KOPT-K1 (cell line): ENCODE results near the gene RELA.

Experiments used
- H3K27ac ChIP-seq: fragments of 200-600 bp; sonication (generic); 2 replicates; pipeline ENCODE4 v1.5.1; 2016; ENCODE audit warnings: antibody characterized with exemption, mild to moderate bottlenecking, low read depth, low read length; ENCODE audit not compliant: poor library complexity, severe bottlenecking
- H3K36me3 ChIP-seq: fragments of 200-600 bp; sonication (generic); 2 replicates; pipeline ENCODE4 v1.5.1; 2017; ENCODE audit warnings: antibody characterized with exemption, mild to moderate bottlenecking, low read length, moderate library complexity; ENCODE audit not compliant: insufficient read depth
- H3K9me3 ChIP-seq: fragments of 200-600 bp; sonication (generic); 2 replicates; pipeline ENCODE4 v1.5.1; 2017; ENCODE audit warnings: antibody characterized with exemption, low read length, mild to moderate bottlenecking; ENCODE audit not compliant: insufficient read depth, poor library complexity, severe bottlenecking

Gene RELA

DNA sequence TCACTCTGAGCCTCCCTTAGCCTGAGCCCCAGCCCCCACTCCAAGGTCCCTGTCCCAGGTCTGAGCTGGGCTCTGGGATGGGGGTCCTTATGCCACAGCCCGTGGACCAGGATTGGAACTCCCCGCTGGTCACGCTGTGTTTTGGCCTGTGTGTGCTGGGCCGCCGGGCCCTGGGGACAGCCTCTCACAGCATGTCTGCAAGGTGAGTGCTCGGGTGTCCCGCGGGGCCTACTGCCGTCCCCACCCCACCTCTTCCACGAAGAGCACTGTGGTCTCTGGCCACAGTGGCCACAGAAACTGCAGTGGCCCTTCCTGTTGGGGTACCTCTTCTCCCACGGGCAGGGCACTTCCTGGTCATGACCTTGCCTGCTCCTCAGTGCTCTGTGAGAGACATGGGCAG lies 28.3 kb downstream of the RELA start:
- Histone ChIP-seq H3K36me3 (peaks cover 76% of the 10 kb centered on the region), H3K9me3 (no peaks in the 10 kb centered on the region), H3K27ac (no peak overlapping the region)

DNA sequence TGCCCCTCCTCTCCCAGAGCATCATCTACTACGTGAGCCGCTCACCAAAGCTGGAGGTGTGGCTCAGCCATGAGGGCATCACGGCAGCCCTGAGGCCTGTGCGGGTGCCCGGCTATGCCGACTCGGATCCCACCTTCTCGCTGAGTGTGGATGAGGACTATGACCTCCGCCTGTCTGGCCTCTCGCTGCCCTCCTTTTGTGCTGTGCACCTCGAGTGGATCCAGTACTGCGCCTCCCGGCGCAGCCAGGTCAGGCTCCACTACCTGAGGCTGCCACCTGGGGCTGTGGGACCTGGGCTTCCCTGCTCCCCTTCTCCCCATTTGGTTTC lies 28.6 kb downstream of the RELA start:
- Histone ChIP-seq H3K9me3 (no peaks in the 10 kb centered on the region), H3K36me3 (peaks cover 79% of the 10 kb centered on the region), H3K27ac (no peak overlapping the region)

DNA sequence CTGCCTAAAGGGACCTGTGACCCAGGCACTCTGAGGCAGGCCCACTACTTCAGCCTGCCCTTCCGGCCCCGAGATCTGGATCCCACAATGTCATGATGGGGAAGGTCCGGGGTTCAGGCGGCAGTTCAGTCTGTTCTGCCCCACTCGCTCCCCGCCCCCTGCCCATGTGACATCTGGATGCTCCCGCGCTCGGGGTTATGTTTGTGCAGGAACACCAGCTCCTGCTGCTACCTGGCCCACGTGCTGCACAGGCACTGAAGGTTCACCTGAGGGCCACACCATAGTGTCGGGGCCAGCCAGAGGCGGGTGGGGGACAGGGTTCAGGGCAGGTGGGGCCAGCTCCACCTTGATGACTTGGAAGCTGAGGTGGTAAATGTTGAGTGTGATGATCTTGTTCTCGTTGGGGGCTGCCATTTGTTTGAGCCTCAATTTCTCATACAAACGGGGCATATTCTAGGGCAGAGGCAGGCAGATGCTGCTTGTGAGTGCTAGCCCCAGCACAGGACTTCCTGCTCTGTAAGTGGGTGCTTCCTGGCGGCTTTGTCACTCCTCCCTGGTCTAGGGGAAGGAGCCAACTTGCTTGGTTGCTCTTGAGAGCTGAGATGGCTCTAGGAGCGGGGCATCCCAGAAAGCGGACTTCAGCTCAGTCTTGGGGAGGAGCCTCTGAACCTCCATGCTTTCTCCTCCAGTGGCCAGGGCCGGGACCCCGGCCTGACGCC lies 29.2 kb downstream of the RELA start:
- H3K27ac ChIP-seq, result no peak overlapping the region
- peaks cover 85% of the 10 kb centered on the region for H3K36me3 ChIP-seq
- H3K9me3 ChIP-seq, result no peaks in the 10 kb centered on the region

DNA sequence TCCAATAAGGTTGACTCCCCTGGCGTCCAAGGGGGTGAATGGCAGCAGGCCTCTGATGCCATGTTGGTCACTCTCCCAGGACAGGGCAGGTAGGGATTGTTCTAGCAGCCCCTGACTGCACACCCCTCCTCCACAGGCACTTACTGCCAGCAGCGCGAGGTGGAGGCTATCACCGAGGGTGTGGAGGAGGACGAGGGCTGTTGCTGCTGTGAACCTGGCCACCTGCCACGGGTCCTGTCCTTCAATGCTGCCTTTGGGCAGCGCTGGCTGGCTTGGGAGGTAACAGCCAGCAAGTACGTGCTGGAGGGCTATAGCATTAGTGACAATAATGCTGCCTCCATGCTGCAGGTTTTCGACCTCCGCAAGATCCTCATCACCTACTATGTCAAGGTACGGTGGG lies 32.5 kb downstream of the RELA start:
- H3K27ac ChIP-seq, result no peak overlapping the region
- H3K9me3 ChIP-seq, result no peaks in the 10 kb centered on the region
- H3K36me3 ChIP-seq, result peaks cover 98% of the 10 kb centered on the region

DNA sequence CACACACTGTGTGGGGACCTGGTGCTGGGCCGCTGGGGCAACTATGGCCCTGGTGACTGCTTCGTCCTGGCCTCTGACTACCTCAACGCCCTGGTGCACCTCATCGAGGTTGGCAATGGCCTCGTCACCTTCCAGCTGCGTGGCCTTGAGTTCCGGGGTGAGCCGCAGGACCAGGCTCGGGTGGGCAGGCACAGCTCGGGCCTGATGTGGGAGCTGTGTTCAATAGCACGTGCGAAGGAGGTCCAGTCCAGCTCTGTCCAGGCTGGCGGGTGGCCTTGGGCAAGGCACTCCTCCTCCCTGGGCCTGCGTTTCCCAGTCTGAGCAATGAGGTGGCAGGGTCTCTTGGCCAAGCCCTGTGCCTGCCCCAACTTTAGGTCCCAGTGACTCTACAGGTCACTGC lies 33.1 kb downstream of the RELA start:
- Histone ChIP-seq H3K9me3 (no peaks in the 10 kb centered on the region), H3K36me3 (peaks cover 98% of the 10 kb centered on the region), H3K27ac (no peak overlapping the region)

DNA sequence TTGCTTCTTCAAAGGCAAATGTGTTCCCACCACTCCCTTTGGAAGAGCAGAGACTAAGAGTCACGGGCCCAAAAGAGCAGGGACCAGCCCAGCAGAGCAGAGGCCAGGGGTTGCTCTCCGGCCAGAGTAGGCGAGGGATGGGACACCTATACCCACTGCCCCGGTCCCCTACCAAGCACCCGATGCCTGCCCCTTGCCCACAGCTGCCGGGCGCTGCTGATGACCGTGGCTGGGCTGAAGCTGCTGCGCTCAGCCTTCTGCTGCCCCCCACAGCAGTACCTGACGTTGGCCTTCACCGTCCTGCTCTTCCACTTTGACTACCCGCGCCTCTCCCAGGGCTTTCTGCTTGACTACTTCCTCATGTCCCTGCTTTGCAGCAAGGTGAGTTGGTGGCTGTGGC lies 35.5 kb downstream of the RELA start:
- H3K36me3 ChIP-seq, result peaks cover 100% of the 10 kb centered on the region
- no peaks in the 10 kb centered on the region for H3K9me3 ChIP-seq
- H3K27ac ChIP-seq, result no peak overlapping the region

DNA sequence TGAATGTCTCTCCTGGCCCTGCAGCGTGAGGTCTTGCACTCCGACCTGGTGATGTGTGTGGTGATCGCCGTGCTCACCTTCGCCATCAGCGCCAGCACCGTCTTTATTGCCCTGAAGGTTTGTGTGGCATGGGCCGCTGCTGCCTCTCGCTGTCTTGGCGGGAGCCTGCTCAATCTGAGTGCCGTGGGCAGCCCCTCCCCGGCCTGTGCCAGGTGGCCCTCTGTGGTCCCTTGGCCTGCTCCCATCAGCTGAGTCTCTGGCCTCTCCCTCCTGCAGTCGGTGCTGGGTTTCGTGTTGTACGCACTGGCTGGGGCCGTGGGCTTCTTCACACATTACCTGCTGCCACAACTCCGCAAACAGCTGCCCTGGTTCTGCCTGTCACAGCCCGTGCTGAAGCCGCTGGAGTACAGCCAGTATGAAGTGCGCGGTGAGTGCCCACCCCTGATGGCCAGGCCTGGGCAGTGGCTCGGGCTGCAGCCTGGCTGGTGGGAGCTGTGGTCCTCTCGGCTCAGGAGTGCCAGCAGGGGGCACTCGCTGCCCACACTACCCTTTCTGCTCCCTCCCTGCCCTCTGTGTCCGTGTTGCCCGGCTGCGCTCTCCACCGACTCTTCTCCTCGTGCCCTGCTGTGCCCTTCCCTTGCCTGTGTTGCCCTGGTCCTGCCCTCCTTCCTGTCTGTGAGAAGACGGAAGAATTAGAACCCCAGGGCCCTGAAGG lies 36.9 kb downstream of the RELA start:
- Histone ChIP-seq H3K9me3 (no peaks in the 10 kb centered on the region), H3K27ac (no peak overlapping the region), H3K36me3 (peaks cover 100% of the 10 kb centered on the region)

DNA sequence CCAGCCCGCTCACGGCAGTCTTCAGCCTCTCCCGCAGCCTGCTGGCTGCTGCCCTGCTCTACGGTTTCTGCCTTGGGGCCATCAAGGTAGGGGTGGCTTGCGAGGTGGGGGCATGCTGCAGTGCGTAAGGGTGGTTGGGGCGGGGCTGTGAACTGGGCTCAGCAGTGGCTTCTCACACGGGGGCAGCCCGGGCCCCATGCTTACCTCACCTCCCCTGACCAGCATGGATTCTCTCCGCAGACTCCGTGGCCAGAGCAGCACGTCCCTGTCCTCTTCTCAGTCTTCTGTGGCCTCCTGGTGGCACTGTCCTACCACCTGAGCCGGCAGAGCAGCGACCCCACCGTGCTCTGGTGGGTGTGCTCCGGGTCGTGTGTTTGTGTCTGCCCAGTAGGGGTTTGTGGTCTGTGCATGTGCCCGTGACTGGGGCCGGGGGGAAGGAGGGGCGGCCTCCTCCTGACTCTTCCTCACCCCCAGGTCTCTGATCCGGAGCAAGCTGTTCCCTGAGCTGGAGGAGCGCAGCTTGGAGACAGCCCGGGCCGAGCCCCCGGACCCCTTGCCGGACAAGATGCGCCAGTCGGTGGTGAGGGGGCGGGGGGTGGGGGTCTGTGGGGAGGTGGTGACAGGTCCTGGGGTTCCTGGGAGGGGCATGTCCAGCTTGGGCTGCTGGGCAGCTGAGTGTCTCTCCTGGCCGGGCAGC lies 37.6 kb downstream of the RELA start:
- Histone ChIP-seq H3K36me3 (peaks cover 100% of the 10 kb centered on the region), H3K27ac (no peak overlapping the region), H3K9me3 (no peaks in the 10 kb centered on the region)

DNA sequence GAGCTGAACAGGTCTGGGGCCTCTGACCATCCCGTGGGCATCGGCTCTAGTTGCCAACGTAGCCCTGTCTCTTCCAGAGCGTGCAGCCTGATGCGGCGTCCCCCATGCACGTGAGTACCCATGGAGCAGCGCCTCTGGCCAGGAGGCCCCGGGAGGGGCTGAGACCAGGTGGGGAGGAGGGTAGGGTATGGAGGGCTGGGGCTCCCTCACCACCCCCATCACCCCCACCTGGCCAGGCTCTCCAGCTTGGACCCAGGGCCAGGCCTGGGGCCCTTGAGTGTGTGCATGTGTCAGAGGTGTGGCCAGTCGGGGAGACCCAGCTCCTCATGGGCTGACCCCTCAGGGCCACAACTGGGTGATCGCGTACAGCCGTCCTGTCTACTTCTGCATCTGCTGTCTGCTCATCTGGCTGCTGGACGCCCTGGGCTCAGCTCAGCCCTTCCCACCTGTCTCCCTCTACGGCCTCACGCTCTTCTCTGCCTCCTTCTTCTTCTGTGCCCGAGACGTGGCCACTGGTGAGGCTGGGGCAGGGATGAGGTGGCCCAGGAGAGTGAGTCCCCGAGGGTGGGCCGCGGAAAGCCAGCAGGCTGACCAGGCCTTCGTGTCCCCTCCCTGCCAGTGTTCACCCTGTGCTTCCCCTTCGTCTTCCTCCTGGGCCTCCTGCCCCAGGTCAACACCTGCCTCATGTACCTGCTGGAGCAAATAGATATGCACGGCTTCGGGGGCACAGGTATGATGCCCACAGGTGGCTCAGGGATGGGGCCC lies 38.7 kb downstream of the RELA start:
- Histone ChIP-seq H3K9me3 (no peaks in the 10 kb centered on the region), H3K36me3 (peaks cover 100% of the 10 kb centered on the region), H3K27ac (no peak overlapping the region)

DNA sequence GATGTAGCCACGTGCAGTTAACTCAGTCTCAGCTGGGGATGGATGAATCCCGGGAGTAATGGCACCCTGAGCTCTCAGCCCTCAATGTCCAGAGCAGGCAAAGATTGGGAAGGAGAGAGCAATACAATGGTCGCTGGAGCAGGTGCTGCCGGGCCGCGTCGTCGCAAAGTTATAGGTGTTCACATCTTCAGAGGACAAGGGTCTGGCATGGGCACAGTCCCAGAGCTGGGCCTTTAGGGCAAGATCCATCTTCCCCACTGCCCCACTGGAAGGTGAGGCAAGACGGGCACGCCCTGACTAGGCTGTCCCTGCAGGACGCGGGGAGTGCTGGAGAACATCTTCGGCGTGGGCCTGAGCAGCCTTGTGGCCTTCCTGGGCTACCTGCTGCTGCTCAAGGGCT lies 39.5 kb downstream of the RELA start:
- no peaks in the 10 kb centered on the region for H3K9me3 ChIP-seq
- H3K36me3 ChIP-seq, result peaks cover 100% of the 10 kb centered on the region
- no peak overlapping the region for H3K27ac ChIP-seq

DNA sequence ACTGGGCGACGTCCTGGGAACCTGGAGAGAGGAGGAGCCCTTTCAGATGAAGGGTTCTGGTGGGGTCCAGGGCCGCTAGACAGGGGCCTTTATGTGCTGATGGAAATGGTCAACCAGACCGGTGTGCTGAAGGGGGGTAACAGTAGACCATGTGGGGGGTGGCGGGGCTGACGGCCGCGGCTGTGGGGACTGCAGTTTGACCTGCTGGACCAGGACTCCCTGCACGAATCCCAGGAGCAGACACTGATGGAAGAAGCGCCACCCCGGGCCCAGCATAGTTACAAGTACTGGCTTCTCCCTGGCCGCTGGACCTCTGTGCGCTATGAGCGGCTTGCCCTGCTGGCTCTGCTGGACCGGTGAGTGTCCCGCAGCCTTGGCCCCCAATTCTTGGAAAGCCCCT lies 40.7 kb downstream of the RELA start:
- no peak overlapping the region for H3K27ac ChIP-seq
- peaks cover 100% of the 10 kb centered on the region for H3K36me3 ChIP-seq

DNA sequence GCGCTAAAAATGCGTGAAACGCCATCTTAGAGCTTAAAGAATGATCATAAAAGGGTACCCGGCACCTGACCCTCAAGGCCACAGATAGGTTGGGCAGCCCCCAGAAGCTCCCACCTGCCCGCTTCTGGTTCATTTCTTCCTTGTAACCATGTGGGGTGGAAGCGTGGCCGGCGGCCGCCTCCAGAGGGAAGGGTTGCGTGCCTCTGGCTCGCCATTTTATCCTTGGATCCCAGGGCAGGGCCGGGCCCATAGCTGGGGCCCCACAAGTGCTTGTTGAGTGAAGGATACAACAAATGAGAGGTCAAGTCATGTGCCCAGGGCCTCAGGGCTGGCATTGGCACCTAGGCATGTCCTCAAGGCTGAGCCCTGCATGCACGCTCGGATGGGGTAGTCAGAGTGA lies 41.3 kb downstream of the RELA start:
- Histone ChIP-seq H3K27ac (no peak overlapping the region), H3K36me3 (peaks cover 97% of the 10 kb centered on the region), H3K9me3 (no peaks in the 10 kb centered on the region)

More for the DNA sequence above, 40.7 kb downstream of the RELA start:
- no peaks in the 10 kb centered on the region for H3K9me3 ChIP-seq

DNA sequence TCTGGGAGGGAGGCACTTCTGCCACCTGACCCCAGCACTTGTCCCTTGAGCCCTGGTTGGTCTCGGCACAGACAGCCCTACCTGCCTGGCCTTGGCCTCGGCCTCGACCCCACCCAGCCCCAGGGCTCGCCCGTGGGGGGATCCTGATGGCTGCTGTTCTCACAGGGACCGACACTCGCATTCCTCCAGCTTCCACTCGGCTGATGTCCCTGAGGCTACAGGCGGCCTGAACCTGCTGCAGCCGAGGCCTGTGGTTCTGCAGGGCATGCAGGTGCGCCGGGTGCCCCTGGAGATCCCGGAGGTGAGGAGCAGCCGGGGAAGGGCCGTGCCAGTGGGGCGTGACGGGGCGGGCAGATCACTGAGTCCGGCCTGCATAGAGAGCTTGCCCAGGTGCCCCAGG lies 42.0 kb downstream of the RELA start:
- no peak overlapping the region for H3K27ac ChIP-seq
- H3K9me3 ChIP-seq, result no peaks in the 10 kb centered on the region
- peaks cover 89% of the 10 kb centered on the region for H3K36me3 ChIP-seq

DNA sequence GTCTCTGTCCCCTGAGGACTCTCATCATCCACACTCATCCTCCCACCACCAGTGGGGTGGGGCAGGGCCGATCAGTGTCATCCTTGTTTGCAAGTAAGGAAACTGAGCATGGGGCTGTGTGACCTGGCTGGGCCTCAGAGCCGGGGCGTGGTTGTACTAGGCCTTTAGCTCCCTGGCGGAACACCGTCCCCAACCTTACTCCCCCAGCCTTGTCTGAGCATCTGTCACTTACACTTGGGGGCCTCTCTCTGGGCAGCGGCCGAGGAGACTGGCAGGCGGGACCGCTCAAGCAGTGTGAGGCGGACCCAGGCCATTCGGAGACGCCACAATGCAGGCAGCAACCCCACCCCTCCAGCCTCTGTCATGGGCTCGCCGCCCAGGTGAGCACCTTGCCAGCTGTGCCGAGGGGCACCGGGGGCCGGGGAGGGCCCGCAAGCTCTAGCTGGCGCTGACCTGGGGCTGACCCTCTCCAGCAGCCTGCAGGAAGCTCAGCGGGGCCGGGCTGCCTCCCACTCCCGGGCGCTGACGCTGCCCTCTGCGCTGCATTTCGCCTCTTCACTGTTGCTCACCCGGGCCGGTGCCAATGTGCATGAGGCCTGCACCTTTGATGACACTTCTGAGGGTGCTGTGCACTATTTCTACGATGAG lies 43.3 kb downstream of the RELA start:
- H3K36me3 ChIP-seq, result peaks cover 76% of the 10 kb centered on the region
- no peak overlapping the region for H3K27ac ChIP-seq
- no peaks in the 10 kb centered on the region for H3K9me3 ChIP-seq

DNA sequence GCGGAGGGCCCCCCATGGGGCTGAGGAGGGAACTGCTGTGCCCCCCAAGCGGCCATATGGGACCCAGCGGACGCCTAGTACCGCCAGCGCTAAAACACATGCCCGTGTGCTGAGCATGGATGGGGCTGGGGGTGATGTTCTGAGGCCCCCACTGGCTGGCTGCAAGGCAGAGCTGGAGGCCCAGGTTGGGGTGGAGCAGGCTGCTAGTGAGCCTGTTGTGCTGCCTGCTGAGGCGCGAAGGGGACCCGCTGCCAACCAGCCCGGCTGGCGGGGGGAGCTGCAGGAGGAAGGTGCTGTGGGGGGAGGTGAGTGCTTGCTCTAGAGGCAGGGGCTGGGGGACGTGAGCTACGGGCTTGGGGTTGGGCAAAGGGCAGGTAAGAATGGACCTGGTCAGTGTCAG lies 44.0 kb downstream of the RELA start:
- no peaks in the 10 kb centered on the region for H3K9me3 ChIP-seq
- H3K27ac ChIP-seq, result no peak overlapping the region
- H3K36me3 ChIP-seq, result peaks cover 70% of the 10 kb centered on the region
